ENCODE measurements around the gene GNG7. TPM values are rescaled to one million over a fixed set of nuclear protein-coding genes. Genes with fewer than 3 reads are reported as not detected.

GNG7 gene
- polyA plus RNA-seq, 1 donor (not counting 4 experiments of a cell fraction or from before 2014, with no cell fraction given): 0.01 TPM

DNA sequence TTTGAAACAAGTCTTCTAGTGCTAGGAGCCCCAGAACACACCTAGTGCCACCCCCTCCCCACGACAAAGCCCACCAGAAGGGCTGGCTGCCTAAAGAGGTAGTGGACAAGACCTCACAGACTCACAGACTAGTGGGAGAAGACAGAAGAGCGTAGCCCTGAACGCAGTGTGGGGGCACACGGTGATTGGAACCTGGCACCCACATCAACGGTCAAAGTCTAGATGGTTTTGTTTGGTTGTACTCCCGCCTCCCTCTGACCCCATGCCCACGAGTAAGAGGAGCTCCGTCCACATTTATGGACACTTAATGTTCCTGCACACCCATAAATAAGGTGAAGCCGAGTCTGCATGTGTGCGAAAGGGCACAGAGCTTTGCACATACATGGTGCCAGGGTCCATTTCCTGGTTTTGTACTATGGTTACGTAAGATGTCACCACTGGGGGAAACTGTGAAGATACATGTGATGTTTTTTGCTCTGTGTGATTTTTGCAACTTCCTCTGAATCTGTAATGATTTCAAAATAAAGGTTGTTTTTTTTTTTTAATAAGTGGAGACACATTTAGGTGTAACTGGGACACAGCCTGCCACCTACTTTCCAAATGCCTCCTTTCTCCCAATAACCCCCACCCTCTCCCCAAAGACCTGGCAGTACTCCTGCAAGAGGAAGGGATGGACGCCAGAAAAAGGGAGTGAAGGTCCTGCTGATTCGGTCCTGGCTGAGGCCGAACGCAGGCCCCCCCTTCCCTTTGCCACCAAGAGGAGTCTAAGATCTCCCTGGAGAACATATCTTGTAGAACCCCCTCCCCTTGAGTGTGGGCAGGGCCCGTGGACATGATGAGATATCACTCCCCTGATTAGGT is 72.8 kb downstream of the GNG7 start:
- Histone ChIP-seq H3K27me3 (ENCODE audit: control insufficient read depth, extremely low read depth, insufficient read depth, low read length) (no peaks in the 10 kb centered on the region), H3K9me3 (ENCODE audit: control insufficient read depth, low read depth, low read length) (peaks cover 20% of the 10 kb centered on the region), H4K20me1 (ENCODE audit: control insufficient read depth, extremely low read depth, insufficient read depth, low read length) (no peaks in the 10 kb centered on the region), H3K4me2 (ENCODE audit: control insufficient read depth, extremely low read depth, insufficient read depth, low read depth, low read length) (no peak overlapping the region), H2AFZ (ENCODE audit: control insufficient read depth, low read length) (no peak overlapping the region), H3K27ac (ENCODE audit: control insufficient read depth, insufficient read depth, low read length) (no peak overlapping the region), H3K4me3 (ENCODE audit: control insufficient read depth in 2 of 3, extremely low read depth in 1 of 3, insufficient read depth in 2 of 3, low read depth in 1 of 3, low read length in 3 of 3) (no peak overlapping the region), H3K9ac (ENCODE audit: control insufficient read depth, extremely low read depth, insufficient read depth, low read length) (no peak overlapping the region), H3K79me2 (ENCODE audit: control insufficient read depth, insufficient read depth, low read length) (no peaks in the 10 kb centered on the region), H3K9me1 (ENCODE audit: control insufficient read depth, extremely low read depth, insufficient read depth, low read length) (no peaks in the 10 kb centered on the region), H3K36me3 (ENCODE audit: control insufficient read depth in 2 of 2, extremely low read depth in 1 of 2, insufficient read depth in 2 of 2, low read length in 2 of 2) (no peaks in the 10 kb centered on the region), H3K4me1 (ENCODE audit: control insufficient read depth, extremely low read depth, insufficient read depth, low read length) (peaks cover 15% of the 10 kb centered on the region)
- FAIRE-seq: no peak
- TF ChIP-seq EZH2 (IDR thresholded peaks at IDR 0.05; ENCODE audit: low read length): no peak
- TF ChIP-seq, protein P1, sequence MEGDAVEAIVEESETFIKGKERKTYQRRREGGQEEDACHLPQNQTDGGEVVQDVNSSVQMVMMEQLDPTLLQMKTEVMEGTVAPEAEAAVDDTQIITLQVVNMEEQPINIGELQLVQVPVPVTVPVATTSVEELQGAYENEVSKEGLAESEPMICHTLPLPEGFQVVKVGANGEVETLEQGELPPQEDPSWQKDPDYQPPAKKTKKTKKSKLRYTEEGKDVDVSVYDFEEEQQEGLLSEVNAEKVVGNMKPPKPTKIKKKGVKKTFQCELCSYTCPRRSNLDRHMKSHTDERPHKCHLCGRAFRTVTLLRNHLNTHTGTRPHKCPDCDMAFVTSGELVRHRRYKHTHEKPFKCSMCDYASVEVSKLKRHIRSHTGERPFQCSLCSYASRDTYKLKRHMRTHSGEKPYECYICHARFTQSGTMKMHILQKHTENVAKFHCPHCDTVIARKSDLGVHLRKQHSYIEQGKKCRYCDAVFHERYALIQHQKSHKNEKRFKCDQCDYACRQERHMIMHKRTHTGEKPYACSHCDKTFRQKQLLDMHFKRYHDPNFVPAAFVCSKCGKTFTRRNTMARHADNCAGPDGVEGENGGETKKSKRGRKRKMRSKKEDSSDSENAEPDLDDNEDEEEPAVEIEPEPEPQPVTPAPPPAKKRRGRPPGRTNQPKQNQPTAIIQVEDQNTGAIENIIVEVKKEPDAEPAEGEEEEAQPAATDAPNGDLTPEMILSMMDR (optimal IDR thresholded peaks at IDR 0.05 in 1 of 3, IDR thresholded peaks at IDR 0.05 in 1 of 3, conservative IDR thresholded peaks at IDR 0.05 in 1 of 3; ENCODE audit: extremely low read depth in 1 of 3, insufficient read depth in 2 of 3, low read length in 3 of 3): no peak
- no peak for DNase-seq (ENCODE audit: low read depth, low spot score)
- dilution Hi-C loops (cut with MboI; ENCODE audit: extremely low pct_ligation_motif_present, low sequenced_read_pairs): no loop called here

DNA sequence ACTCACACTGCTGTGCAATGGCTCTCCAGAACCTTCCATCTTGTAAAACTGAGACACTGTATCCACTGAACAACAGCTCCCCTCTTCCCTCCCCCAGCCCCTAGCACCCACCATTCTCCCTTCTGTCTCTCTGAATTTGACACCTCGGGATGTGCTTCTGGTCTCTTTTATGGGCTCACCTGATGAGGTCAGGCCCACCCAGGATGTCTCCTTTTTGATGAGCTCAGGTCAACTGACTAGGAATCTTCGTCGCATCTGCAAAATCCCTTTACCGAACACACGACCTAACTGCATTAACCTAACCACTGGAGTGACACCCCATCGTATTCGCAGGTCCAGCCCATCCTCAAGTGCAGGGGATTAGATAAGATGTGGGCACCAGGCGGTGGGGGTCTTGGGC is 73.9 kb downstream of the GNG7 start:
- no peaks in the 10 kb centered on the region for H3K27me3 ChIP-seq (ENCODE audit: control insufficient read depth, extremely low read depth, insufficient read depth, low read length)
- H3K36me3 ChIP-seq (ENCODE audit: control insufficient read depth in 2 of 2, extremely low read depth in 1 of 2, insufficient read depth in 2 of 2, low read length in 2 of 2): no peaks in the 10 kb centered on the region
- H4K20me1 ChIP-seq (ENCODE audit: control insufficient read depth, extremely low read depth, insufficient read depth, low read length): no peaks in the 10 kb centered on the region
- no peaks in the 10 kb centered on the region for H3K79me2 ChIP-seq (ENCODE audit: control insufficient read depth, insufficient read depth, low read length)
- no peak overlapping the region for H3K4me3 ChIP-seq (ENCODE audit: control insufficient read depth in 2 of 3, extremely low read depth in 1 of 3, insufficient read depth in 2 of 3, low read depth in 1 of 3, low read length in 3 of 3)
- peak overlapping the region; percentile 88 for H3K27ac ChIP-seq (ENCODE audit: control insufficient read depth, insufficient read depth, low read length)
- DNase-seq (ENCODE audit: low read depth, low spot score) (no peak), FAIRE-seq (no peak)
- H3K4me2 ChIP-seq (ENCODE audit: control insufficient read depth, extremely low read depth, insufficient read depth, low read depth, low read length): no peak overlapping the region
- H3K9me1 ChIP-seq (ENCODE audit: control insufficient read depth, extremely low read depth, insufficient read depth, low read length): no peaks in the 10 kb centered on the region
- H3K9ac ChIP-seq (ENCODE audit: control insufficient read depth, extremely low read depth, insufficient read depth, low read length): no peak overlapping the region
- H2AFZ ChIP-seq (ENCODE audit: control insufficient read depth, low read length): no peak overlapping the region
- H3K4me1 ChIP-seq (ENCODE audit: control insufficient read depth, extremely low read depth, insufficient read depth, low read length): peaks cover 19% of the 10 kb centered on the region
- H3K9me3 ChIP-seq (ENCODE audit: control insufficient read depth, low read depth, low read length): peaks cover 20% of the 10 kb centered on the region
- dilution Hi-C loops (cut with MboI; ENCODE audit: extremely low pct_ligation_motif_present, low sequenced_read_pairs): no loop called here
- TF ChIP-seq EZH2 (IDR thresholded peaks at IDR 0.05; ENCODE audit: low read length): no peak
- TF ChIP-seq, protein P1 (optimal IDR thresholded peaks at IDR 0.05 in 1 of 3, IDR thresholded peaks at IDR 0.05 in 1 of 3, conservative IDR thresholded peaks at IDR 0.05 in 1 of 3; ENCODE audit: extremely low read depth in 1 of 3, insufficient read depth in 2 of 3, low read length in 3 of 3): no peak
